Left renal pelvis (tissue), 4 donors: ENCODE measurements around the gene ARHGAP18. TPM values are rescaled to one million over a fixed set of nuclear protein-coding genes. Genes with fewer than 3 reads are reported as not detected.
A peak's percentile ranks its signal among the peaks of the same experiment; 100 is the strongest.

ENCODE experiments used
- DNase-seq, 4 donors: peaks; one replicate each; pipeline ENCODE4 v3.0.0-alpha.2; 2013; ENCODE audit warnings: low read depth in 4 of 4, low spot score in 3 of 4
- polyA plus RNA-seq, 4 donors: library from polyadenylated mRNA; unstranded; fragments of 120-200 nt; gene quantifications; one replicate each; pipeline ENCODE4 v1.2.1, GENCODE V29; 2013; ENCODE audit not compliant: insufficient read length in 4 of 4

The ARHGAP18 gene, protein sequence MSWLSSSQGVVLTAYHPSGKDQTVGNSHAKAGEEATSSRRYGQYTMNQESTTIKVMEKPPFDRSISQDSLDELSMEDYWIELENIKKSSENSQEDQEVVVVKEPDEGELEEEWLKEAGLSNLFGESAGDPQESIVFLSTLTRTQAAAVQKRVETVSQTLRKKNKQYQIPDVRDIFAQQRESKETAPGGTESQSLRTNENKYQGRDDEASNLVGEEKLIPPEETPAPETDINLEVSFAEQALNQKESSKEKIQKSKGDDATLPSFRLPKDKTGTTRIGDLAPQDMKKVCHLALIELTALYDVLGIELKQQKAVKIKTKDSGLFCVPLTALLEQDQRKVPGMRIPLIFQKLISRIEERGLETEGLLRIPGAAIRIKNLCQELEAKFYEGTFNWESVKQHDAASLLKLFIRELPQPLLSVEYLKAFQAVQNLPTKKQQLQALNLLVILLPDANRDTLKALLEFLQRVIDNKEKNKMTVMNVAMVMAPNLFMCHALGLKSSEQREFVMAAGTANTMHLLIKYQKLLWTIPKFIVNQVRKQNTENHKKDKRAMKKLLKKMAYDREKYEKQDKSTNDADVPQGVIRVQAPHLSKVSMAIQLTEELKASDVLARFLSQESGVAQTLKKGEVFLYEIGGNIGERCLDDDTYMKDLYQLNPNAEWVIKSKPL
- polyA plus RNA-seq = 10 to 100 TPM; 18.5 to 42.5 (median 38.3) TPM

DNA sequence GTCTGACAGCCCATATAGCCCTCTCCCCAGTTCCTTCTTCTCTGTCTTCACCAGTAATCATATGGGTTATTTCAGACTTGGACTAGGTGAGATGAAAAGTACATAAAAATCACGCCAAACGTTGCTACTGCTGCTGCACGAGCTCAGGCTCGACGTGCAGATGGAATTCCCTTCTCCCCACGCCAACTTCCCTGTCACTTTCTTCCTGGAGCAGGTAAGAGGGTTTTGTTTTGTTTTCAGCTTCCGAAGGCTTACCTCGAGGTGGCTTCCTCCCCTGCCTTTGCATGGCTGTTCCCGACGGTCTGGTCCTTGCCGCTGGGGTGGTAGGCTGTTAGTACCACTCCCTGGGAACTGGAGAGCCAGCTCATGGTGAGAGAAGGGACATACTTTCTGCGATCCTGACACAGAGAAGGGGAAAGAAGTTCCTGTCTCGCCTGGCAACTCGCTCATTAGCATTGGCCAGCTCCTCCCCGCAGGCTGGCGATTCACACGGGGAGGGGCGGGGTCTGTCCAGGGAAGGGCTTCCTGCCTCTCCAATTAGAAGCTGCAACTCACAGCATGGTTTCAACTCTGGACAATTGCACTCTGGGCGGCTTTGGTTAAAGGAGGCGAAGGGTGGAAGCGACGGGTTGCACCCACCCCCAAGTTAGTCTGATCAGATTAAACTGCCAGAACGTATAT lies at the start of gene ARHGAP18:
Gene ARHGAP18, minus strand, starts transcription at position 409 of the 681 bp plus-strand sequence. Its CDS starts 41 bp downstream, at position 368.
- peak; percentile 69 to 85 (median 78) for DNase-seq

DNA sequence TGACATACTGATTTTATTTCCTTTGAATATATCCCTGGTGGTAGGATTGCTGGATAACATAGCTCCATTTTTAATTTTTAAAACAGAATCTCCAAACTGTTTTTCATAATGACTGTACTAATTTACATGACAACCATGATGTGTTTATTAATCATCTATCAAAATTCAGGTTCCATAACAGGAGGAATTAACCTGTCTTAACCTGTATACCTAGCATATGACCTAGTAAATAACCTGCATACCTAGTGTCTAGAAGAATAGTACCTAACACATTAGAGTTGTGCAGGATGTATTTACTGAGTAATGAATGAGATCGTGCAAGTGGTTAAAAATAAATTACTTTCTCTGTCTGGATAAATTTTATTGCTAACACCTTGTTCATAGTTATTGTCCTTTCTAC lies 45.8 kb upstream of the ARHGAP18 start:
- DNase-seq = no peak

DNA sequence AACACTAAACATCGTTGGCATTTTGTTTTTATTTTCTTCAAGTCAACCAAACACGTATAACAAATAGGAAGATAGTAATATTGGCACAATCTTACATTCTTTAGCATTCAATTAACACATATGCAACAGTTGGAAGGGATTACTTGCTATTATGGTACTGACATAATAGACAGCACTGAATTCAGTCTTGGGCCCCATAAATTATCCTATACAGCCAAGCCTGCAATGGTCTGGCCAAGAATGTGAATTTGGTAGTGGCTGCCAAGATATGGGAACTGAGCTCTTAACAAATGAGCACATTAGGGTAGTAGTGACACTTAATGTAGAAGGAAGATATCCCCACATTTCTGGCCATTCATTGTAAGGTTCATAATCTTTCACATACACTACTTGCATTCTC lies 44.8 kb upstream of the ARHGAP18 start:
- no peak for DNase-seq

DNA sequence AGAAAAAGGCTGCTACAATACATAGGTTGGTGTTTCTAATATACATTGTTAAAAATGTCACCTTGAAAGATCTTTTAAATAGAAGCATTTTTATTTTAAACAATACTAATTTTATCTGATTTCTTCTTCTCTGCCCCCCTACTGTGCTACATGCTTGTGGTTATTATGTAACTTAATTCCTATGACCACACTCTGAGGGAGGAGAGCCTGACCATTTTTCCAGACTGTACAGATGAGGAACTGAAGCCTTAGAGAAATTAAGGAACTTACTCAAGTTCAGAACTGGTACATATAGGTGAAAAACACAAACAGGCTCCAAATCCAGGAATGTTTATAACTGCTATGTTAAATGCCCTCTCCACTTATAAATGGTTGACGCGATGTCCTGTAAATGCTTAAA lies 43.4 kb upstream of the ARHGAP18 start:
- no peak for DNase-seq

DNA sequence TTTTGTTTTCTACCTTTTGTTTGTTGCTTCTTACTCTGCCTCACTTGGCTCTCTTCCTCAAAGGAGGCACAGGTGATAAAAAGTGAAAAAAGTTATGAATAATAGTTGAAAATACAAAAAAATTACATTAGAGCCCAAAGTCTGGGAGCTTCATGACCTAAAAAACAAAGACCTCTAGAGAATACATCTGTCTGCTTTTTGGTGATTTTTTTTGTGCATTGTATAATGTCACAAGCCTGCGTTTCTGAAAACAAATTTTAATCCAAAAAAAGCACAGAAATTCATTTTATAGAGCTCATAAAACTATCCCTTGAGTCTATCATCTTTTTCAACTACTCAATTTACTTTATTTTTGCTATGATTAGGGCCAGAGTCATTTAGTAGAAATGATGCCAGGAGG lies 41.4 kb upstream of the ARHGAP18 start:
- DNase-seq = no peak

DNA sequence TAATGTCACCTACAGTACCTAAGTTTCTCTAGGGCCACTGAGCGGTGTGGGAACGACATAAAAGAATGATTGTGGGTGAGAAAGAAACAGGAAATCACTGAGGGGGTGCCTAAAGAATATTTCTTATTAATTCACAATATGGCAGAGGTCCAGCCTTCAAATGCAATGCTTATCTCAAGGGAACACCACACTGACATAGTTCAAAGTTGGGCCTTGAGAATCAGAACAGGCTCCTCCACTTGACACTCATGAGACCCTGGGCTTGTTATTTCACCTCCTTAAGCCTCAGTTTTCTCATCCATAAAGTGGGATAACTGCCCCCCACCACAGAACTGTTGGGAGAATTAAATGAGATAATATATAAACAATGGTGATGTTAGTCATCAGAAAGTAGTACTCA lies 40.4 kb upstream of the ARHGAP18 start:
- DNase-seq = no peak

DNA sequence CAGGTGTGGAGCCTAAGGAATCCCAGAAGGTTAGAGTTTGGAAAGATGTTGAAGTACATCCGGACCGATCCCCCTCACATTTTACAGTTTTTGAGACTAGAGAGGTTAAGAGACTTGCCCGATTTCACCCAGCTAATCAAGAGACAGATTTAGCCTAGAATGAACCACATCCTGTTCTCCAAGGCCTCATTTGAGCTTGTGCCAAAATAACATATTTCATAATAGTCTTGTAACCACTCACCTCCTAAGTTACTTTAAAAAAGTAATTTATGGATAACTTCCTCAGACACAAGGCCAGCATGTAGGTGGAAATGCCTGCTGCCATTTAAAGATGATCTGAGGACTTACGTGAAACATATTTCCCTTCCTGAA lies 39.8 kb upstream of the ARHGAP18 start:
- no peak for DNase-seq

DNA sequence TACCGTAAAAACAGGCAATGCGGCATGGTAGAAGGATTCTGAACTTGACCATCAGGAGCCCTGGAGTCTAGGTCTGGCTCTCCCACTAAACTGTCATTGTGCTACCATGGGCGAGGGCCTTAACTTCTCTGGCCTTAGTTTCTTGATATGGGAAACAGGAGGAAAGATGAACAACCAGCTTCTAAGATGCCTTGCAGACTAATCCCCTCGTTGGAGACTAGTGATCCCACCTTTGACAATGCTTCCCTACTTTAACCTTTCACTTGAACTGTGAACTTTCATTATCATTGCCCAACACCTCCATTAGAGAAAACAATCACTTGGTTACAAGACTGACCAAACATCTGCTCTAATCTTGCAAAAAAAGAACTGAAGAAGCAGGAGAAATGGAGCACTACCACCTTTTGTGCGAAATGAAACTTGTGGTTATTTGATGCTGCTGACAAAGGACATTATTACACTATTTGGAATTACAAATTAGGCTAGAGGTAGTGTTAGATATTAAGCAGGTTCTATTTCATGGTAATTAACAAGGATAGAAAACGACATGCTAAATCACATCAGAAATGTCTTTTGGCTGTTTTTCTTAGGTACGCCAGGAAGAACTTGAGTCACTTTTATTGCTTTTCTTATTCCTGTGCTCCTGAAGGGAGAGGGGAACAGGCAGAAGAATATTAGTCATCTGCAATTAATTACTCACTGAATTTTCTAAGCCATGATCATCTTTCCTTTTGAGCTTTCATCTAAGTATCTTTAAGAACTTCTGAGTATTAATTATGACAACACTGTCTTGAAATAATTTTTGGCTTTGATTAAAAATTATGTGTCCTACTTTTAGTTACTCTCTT lies 39.1 kb upstream of the ARHGAP18 start:
- DNase-seq = no peak

DNA sequence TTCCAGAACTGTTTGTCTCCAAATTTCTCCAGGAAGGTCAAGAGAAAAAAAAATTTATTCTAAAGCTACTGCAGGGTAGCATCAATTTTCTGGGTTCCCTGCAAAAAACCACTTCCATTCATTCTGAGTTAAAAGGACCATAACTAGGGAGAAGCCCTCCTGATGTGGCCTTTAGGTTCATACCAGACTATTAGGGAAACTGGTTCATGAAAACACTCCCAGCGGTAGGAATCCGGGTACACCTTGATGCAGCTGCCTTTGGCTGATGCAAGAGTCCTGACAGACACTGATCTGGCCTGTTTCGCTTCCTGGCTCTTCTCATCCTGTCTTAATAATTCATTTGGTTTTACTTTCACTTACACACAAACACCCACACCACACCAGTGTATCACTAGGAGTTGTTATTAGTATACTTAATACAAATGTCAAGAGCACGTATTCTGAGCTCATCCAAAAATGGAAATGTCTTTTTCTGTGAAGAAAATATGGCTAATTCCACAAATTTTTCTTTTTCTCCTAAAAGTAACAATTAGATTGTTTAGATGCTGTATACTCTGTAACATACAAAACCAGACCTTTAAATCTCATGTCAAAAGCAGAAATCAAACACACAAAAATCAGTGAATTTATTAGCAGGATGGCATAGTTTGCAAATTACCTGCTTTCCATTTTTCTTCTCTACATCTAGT lies 38.4 kb upstream of the ARHGAP18 start:
- DNase-seq = no peak

DNA sequence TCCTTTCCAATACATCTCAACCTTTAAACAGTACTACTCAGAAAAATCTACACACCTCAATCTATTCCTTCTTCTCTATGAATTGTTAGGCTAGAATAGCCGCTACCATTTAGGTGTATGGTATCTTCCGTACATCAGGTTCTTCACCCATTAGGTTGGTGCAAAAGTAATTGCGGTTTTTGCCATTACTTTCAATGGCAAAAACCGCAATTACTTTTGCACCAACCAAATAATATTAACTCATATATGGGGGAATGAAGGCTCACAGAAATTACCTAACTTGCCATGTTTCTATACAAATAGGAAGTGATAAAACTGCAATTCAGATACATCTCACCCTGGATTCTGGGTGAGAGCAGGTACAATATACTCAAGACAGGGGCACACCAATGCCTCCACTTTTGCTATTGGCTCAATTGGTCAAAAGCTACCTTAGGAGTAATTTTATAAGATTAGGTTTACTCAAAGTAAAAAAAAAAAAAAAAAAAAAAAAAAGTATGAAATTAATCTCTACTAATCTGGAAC lies 37.7 kb upstream of the ARHGAP18 start:
- no peak for DNase-seq

DNA sequence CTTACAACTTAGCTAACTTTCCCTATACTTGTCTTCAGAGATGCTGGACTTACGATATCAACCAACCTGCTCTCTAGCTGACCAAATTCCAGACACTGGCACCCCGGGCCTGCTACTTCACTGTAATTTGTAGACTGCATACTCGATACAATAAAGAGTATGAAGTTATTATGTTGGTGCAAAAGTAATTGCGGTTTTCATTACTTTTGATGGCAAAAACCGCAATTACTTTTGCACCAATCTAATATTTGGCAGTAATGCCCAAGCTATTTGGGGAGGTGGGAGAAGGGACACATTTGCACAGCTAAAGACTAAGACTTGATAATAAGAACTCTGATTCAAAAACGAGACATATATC lies 34.9 kb upstream of the ARHGAP18 start:
- DNase-seq = no peak

DNA sequence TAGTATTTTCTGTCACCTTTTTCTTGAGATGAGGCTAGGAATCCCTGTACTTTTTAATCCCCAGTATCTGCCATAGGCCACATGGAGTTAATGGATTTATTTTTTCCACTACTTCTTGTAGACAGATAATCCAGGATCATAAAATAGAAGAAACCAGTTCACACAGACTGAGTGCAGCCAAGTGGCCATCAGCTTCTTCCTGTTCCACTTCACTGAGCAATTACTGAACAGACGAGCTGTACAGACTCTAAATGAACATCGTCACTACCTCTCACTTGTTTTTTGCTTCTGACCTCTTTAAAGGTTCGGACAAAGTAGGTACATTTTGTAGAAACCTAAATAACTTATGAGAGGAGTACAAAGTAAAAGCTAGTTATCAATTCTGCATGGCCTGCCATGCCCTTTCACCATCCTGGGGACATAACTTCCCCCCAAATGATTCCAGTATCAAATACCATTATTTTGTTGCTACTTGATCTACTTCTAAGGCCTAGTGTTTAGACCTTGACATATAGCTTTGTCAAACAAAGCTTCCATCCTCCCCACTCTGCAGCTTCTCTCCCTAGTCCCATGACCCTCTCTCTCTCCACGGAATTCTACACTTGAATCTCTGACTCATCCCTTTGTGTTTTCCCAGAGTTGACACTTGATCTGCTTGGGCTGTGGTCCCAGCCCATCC lies 34.4 kb upstream of the ARHGAP18 start:
- no peak for DNase-seq

DNA sequence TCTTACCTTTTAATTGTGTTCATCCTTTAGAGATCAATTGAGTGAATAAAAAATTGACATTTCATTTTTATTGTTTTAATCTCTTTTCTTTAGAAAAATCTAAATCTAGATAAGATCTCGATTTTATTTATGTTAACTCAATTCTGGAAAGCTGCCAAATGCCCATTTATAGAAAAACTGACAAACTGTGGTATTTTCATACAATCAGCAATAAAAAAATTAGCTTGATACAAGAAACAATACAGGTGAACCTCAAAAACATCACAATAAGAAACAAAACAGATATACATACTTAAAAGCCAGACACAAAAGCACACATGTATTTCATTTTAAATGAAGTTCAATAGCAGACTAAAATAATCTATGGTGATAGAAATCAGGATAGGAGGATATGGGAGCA lies 30.0 kb upstream of the ARHGAP18 start:
- no peak for DNase-seq

DNA sequence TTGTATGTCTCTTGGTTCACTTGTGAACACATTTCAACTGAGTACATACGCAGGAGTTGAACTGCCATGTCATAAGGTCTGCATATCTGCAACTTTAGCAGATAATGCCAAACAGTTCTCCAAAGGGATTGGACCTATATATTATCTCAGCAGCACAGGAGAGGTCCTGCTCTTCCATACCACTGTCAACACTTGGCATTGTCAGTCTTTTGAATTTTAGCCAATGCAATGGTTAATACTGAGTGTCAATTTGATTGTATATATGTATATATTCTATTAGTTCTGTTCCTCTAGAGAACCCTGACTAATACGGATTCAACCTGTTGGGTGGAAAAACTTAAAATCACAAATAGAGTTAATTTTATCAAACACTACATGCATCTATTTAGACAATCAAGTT lies 26.1 kb upstream of the ARHGAP18 start:
- DNase-seq = no peak

DNA sequence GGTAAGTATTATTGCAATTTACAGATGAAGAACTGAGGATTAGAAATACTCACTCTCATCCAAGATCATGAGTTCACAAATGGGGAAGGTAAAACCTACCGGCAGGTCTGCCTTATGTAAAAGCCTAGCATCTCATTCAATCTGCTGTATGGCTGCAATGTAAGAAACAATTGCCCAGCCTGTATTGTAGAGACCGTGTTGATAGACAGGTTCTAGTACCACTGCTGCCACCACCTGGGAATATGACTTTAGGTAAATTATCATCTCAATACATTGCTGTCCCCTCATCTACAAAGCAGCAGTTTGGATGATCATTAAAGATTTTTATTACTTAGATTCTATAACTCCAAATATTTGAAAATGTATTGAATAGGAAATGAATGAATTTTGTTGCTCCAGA lies 23.3 kb upstream of the ARHGAP18 start:
- no peak for DNase-seq

DNA sequence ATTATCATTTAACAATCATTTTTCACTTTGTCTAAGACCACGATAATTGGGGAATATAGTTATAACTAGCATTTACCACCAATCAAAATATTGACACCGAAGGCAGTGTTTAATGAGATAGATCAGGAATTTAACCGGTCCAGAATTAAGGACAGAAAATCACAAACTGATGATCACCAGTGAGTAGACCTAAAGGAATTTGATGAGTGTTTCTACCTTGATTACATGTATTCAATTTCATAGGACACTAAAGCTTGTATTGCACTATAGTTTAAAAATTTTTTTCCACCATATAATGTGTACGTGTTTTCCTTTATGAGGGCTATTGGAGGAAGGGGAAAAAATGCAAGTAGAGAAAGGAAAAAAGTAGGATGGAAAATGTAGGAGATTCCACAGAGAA lies 22.6 kb upstream of the ARHGAP18 start:
- no peak for DNase-seq

DNA sequence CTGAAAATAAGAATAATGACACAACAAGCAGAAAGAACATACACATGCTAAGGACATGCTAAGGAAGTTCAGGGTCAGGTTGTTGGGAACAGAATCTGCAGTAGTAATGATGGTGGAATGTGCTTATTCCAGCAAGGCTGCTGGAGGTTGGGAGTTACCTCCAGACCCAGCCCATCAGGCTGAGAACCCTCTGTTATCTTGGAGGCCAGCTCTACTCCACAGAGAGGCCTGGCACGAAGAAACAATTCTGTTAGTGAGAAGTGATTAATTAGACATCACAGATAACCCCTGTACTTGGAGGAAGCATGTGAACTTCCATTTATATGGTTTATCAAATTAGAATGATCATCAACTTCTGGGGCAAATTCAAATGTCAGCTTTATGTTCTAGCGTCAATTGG lies 22.1 kb upstream of the ARHGAP18 start:
- no peak for DNase-seq

DNA sequence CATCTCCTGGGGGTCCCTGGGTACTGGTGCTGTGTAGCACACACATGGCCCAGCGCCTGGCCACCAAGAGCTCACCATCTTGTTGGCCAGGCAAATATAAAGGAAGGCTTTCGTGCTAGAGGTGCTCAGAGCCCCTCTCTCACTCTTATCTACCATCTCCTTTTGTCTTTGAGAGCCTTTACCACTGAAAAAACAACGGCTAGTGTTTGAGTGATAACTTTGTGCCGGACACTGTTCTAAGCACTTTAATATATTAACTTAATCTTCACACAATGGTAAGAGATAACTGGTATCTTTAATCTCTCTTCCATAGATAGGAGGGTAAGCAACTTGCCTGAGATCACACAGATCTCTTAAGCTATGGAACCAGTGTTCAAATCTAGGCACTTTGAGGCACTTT lies 21.5 kb upstream of the ARHGAP18 start:
- DNase-seq = no peak

DNA sequence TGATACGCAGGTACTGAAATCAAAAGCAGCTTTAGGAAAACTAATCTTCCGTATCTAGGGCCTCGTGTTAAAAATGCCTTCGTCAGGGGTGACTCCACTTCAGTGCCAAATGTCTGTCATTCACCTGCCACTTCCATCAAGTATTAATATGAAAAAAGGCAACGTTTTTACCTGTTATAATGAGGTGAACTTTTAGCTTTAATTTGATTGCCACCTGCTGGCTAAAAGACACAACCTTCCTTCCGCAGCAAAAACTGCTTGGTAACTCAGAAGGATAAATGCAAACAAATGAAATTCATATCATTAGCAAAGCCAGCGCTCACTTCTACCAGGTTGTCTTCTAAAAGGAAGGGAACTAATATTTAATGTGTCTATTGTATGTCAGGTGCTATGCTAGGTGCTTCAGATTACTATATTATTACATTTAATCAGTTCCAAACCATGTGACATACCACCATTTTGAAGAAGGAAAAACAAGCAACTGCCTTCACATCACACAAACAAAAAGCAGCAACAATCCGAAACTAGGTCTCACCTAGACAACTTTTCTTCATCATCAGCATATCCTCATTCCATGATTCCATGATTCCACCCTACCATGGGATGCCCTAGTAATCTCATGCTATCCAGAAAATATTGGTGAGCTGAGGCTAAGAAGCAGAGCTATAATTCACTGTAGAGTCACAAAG lies 20.6 kb upstream of the ARHGAP18 start:
- DNase-seq = no peak
